H1 (cell line): ENCODE results near the gene CHP2. TPM values are rescaled to one million over a fixed set of nuclear protein-coding genes. Genes with fewer than 3 reads are reported as not detected.

Experiments used
- CTCF ChIA-PET: fragments of 300-600 bp; sonication (Branson Sonifier 250); formaldehyde crosslinking; loops from one replicate; lab custom pipeline; 2021; ENCODE audit not compliant: partially characterized antibody; lab: Charles Lee
- POLR2A ChIA-PET: fragments of 300-600 bp; sonication (Branson Sonifier 250); formaldehyde crosslinking; loops from one replicate; lab custom pipeline; 2021; ENCODE audit warnings: inconsistent platforms; ENCODE audit not compliant: partially characterized antibody; lab: Charles Lee
- DNase-seq, 2 experiments: peaks; one replicate each; pipeline versions ENCODE4 v3.0.0 to v3.0.0-alpha.2; 2010 to 2022; ENCODE audit warnings: low spot score in 2 of 2, low read depth in 1 of 2, mixed read lengths in 1 of 2
- FAIRE-seq: peaks from 2 replicates; lab custom pipeline; 2011; peaks lifted over from hg19 to GRCh38; lab: Jason Lieb, UNC
- H2AFZ ChIP-seq: 2 replicates; pipeline ENCODE4 v1.8.1; 2012; ENCODE audit warnings: low read length, inconsistent platforms
- H2AK5ac ChIP-seq: 2 replicates; pipeline ENCODE4 v1.6.1; 2013; ENCODE audit warnings: low read depth, low read length
- H2BK120ac ChIP-seq: replicated peaks from 2 replicates; pipeline ENCODE3; 2013; ENCODE audit warnings: low read depth, low read length, inconsistent platforms
- H2BK12ac ChIP-seq: 2 replicates; pipeline ENCODE4 v1.6.1; 2013; ENCODE audit warnings: low read depth, low read length
- H2BK15ac ChIP-seq: 2 replicates; pipeline ENCODE4 v1.6.1; 2013; ENCODE audit warnings: low read length
- H2BK20ac ChIP-seq: 2 replicates; pipeline ENCODE4 v1.6.1; 2013; ENCODE audit warnings: low read length
- H2BK5ac ChIP-seq: 2 replicates; pipeline ENCODE4 v1.6.1; 2013; ENCODE audit warnings: low read depth, low read length
- H3K14ac ChIP-seq: 2 replicates; pipeline ENCODE4 v1.6.1; 2013; ENCODE audit warnings: inconsistent platforms; ENCODE audit not compliant: insufficient read length
- H3K18ac ChIP-seq: 2 replicates; pipeline ENCODE4 v1.6.1; 2013; ENCODE audit warnings: low read length; ENCODE audit errors: extremely low read depth
- H3K23ac ChIP-seq: 2 replicates; pipeline ENCODE4 v1.6.1; 2013; ENCODE audit warnings: inconsistent platforms; ENCODE audit not compliant: insufficient read length
- H3K23me2 ChIP-seq: 2 replicates; pipeline ENCODE4 v1.6.1; 2013; ENCODE audit warnings: low read depth, low read length
- H3K27ac ChIP-seq: 2 replicates; pipeline ENCODE4 v1.6.1; 2011; ENCODE audit warnings: low read depth, low read length, inconsistent platforms
- H3K27me3 ChIP-seq, 4 experiments: replicated peaks in 1 of 4; 1 replicate in 1 of 4; 2 replicates in 3 of 4; pipeline versions ENCODE4 v1.6.1 to v1.8.1; 2011 to 2013; ENCODE audit warnings: low read length in 3 of 4, mild to moderate bottlenecking in 3 of 4, inconsistent platforms in 2 of 4, mixed read lengths in 2 of 4, moderate library complexity in 1 of 4; ENCODE audit not compliant: control insufficient read depth in 3 of 4, insufficient read depth in 3 of 4; ENCODE audit errors: extremely low read depth in 1 of 4
- H3K36me3 ChIP-seq, 4 experiments: 2 replicates each; pipeline versions ENCODE4 v1.6.1 to v1.8.1; 2011 to 2013; ENCODE audit warnings: mild to moderate bottlenecking in 4 of 4, low read length in 3 of 4, moderate library complexity in 2 of 4, control low read depth in 1 of 4, inconsistent platforms in 1 of 4; ENCODE audit not compliant: insufficient read depth in 4 of 4, control insufficient read depth in 2 of 4
- H3K4ac ChIP-seq: replicated peaks from 2 replicates; pipeline ENCODE3; 2013; ENCODE audit warnings: low read length, low read depth, mixed read lengths, inconsistent platforms; ENCODE audit not compliant: insufficient read length
- H3K4me1 ChIP-seq, 4 experiments: replicated peaks in 1 of 4; 1 replicate in 1 of 4; 2 replicates in 3 of 4; pipeline versions ENCODE4 v1.6.1 to v1.8.1; 2011 to 2013; ENCODE audit warnings: low read length in 3 of 4, inconsistent platforms in 2 of 4, mixed read lengths in 1 of 4; ENCODE audit not compliant: insufficient read depth in 4 of 4, control insufficient read depth in 3 of 4
- H3K4me2 ChIP-seq, 2 experiments: 2 replicates each; pipeline versions ENCODE4 v1.6.1 to v1.8.1; 2011 to 2013; ENCODE audit warnings: low read depth in 2 of 2, low read length in 2 of 2, control low read depth in 1 of 2, inconsistent platforms in 1 of 2, mild to moderate bottlenecking in 1 of 2; ENCODE audit not compliant: insufficient read depth in 1 of 2
- H3K4me3 ChIP-seq, 4 experiments: fragments of 200-600, 300-600 bp in 1 of 4; sonication (generic), shearing (Covaris generic), sonication (Bioruptor Twin) in 1 of 4; 2 replicates each; pipeline versions ENCODE4 v1.5.1 to v1.8.1; 2011 to 2016; ENCODE audit warnings: low read length in 4 of 4, low read depth in 3 of 4, control low read depth in 2 of 4, inconsistent platforms in 2 of 4, mild to moderate bottlenecking in 2 of 4, mixed read lengths in 1 of 4, moderate library complexity in 1 of 4; ENCODE audit not compliant: insufficient read depth in 2 of 4; ENCODE audit errors: extremely low read depth in 1 of 4
- H3K56ac ChIP-seq: replicated peaks from 2 replicates; pipeline ENCODE3; 2013; ENCODE audit warnings: low read depth, mild to moderate bottlenecking, mixed read lengths, low read length, inconsistent platforms; ENCODE audit not compliant: insufficient read length
- H3K79me1 ChIP-seq: 2 replicates; pipeline ENCODE4 v1.6.1; 2013; ENCODE audit warnings: low read depth, low read length, control low read depth
- H3K79me2 ChIP-seq, 2 experiments: 2 replicates each; pipeline versions ENCODE4 v1.6.1 to v1.8.1; 2012 to 2013; ENCODE audit warnings: low read length in 2 of 2, mild to moderate bottlenecking in 2 of 2, inconsistent platforms in 1 of 2; ENCODE audit not compliant: insufficient read depth in 2 of 2, control insufficient read depth in 1 of 2
- H3K9ac ChIP-seq, 4 experiments: replicated peaks in 1 of 4; 1 replicate in 1 of 4; 2 replicates in 3 of 4; pipeline versions ENCODE4 v1.6.1 to v1.8.1; 2011 to 2013; ENCODE audit warnings: low read depth in 3 of 4, low read length in 3 of 4, control low read depth in 2 of 4, mild to moderate bottlenecking in 2 of 4, moderate library complexity in 2 of 4, inconsistent platforms in 1 of 4; ENCODE audit errors: extremely low read depth in 1 of 4
- H3K9me3 ChIP-seq, 2 experiments: 2 replicates each; pipeline versions ENCODE4 v1.6.1 to v1.8.1; 2012 to 2013; ENCODE audit warnings: mild to moderate bottlenecking in 2 of 2, moderate library complexity in 2 of 2, control low read depth in 1 of 2, inconsistent platforms in 1 of 2, low read depth in 1 of 2, low read length in 1 of 2, mixed read lengths in 1 of 2; ENCODE audit not compliant: insufficient read depth in 2 of 2
- H4K20me1 ChIP-seq, 2 experiments: replicated peaks in 1 of 2; 2 replicates each; pipeline versions ENCODE3 to v1.8.1; 2011 to 2013; ENCODE audit warnings: inconsistent platforms in 2 of 2, low read length in 2 of 2, mild to moderate bottlenecking in 1 of 2; ENCODE audit not compliant: insufficient read depth in 2 of 2, control insufficient read depth in 1 of 2
- H4K5ac ChIP-seq: 2 replicates; pipeline ENCODE4 v1.6.1; 2013; ENCODE audit warnings: low read length, low read depth, mixed read lengths, inconsistent platforms; ENCODE audit not compliant: insufficient read length
- H4K8ac ChIP-seq: 2 replicates; pipeline ENCODE4 v1.8.0; 2013; ENCODE audit warnings: mild to moderate bottlenecking, moderate library complexity, low read length, inconsistent platforms; ENCODE audit not compliant: insufficient read depth; ENCODE audit errors: extremely low read depth
- H4K91ac ChIP-seq: replicated peaks from 2 replicates; pipeline ENCODE3; 2013; ENCODE audit warnings: low read length, mixed read lengths, inconsistent platforms; ENCODE audit not compliant: insufficient read length
- BACH1 ChIP-seq: IDR thresholded peaks from 2 replicates; pipeline ENCODE4 v1.6.1; 2012; ENCODE audit warnings: low read length, improper control_type of control experiment
- BRCA1 ChIP-seq: IDR thresholded peaks from 2 replicates; pipeline ENCODE4 v1.6.1; 2012; ENCODE audit warnings: low read depth, low read length, improper control_type of control experiment
- CBX5 ChIP-seq: fragments of 300-800, 300-1000 bp; sonication (generic); IDR thresholded peaks from 2 replicates; pipeline ENCODE4 v1.7.1; 2016; ENCODE audit warnings: antibody characterized with exemption, low read length, low read depth
- KDM1A ChIP-seq: fragments of 200-600, 300-600 bp; sonication (generic); IDR thresholded peaks from 2 replicates; pipeline ENCODE4 v1.7.1; 2016; ENCODE audit warnings: mild to moderate bottlenecking, low read length, borderline replicate concordance
- KDM4A ChIP-seq: IDR thresholded peaks from one replicate; pipeline ENCODE4 v1.7.1; 2012; ENCODE audit warnings: low read depth, mild to moderate bottlenecking, moderate library complexity, low read length, inconsistent platforms; ENCODE audit not compliant: severe bottlenecking
- NRF1 ChIP-seq: IDR thresholded peaks from 2 replicates; pipeline ENCODE4 v1.6.1; 2011; ENCODE audit warnings: mild to moderate bottlenecking, low read depth, low read length, improper control_type of control experiment
- RBBP5 ChIP-seq: IDR thresholded peaks from 2 replicates; pipeline ENCODE4 v1.7.1; 2012; ENCODE audit warnings: low read depth, mild to moderate bottlenecking, inconsistent platforms, low read length, moderate library complexity, borderline replicate concordance
- SAP30 ChIP-seq: fragments of 300-600 bp; sonication (generic); IDR thresholded peaks from 2 replicates; pipeline ENCODE4 v1.7.1; 2012; ENCODE audit warnings: low read length, moderate library complexity, mild to moderate bottlenecking, inconsistent platforms; ENCODE audit not compliant: insufficient read depth, insufficient replicate concordance
- WGBS, 2 experiments: shearing (Covaris generic) in 1 of 2; methylation state at CpG; one replicate each; pipeline versions ENCODE4 v1.1.6 to v1.1.7; 2013 to 2015; ENCODE audit warnings: low lambda C conversion rate in 2 of 2, mixed read lengths in 2 of 2, inconsistent platforms in 1 of 2, low coverage in 1 of 2, missing lambda C conversion rate in 1 of 2; ENCODE audit not compliant: insufficient replicate concordance in 2 of 2, insufficient coverage in 1 of 2, insufficient read length in 1 of 2; ENCODE audit errors: extremely low coverage in 1 of 2, missing lambda C conversion rate in 1 of 2; 5-methylcytosine and 5-hydroxymethylcytosine counted together
- polyA plus RNA-seq, 7 experiments: library from polyadenylated mRNA; depleted of rRNA in 3 of 7; stranded (reverse) in 5 of 7; unstranded in 2 of 7; fragments of >200 nt in 5 of 7; fragments of 200-250 nt in 2 of 7; gene quantifications; 1 replicate in 5 of 7; 2 replicates in 1 of 7; 4 replicates in 1 of 7; pipeline versions ENCODE4 v1.2.1 to v1.2.3, GENCODE V29; 2011 to 2013; ENCODE audit warnings: missing spikeins in 2 of 7, mixed read lengths in 2 of 7
- total RNA-seq: library from RNA; stranded (reverse); fragmentation: NEBNext Ultra II Directional; extraction: Animal tissue kit (Norgen Biotek cat#: 25700); gene quantifications from 2 replicates; pipeline ENCODE4 v1.2.1, GENCODE V29; 2021
- TF ChIP-seq, protein P1 (sequence below): IDR thresholded peaks from 2 replicates; pipeline ENCODE4 v1.6.1; 2012; ENCODE audit warnings: low read length, inconsistent platforms
- TF ChIP-seq, protein P2 (sequence below), 3 experiments: IDR thresholded peaks; 1 replicate in 2 of 3; 2 replicates in 1 of 3; pipeline versions ENCODE4 v1.5.1 to v1.6.1; 2011; ENCODE audit warnings: low read length in 3 of 3, mild to moderate bottlenecking in 3 of 3, inconsistent platforms in 2 of 3, low read depth in 1 of 3, moderate library complexity in 1 of 3; ENCODE audit not compliant: insufficient read depth in 1 of 3; ENCODE audit errors: control extremely low read depth in 1 of 3

The CHP2 gene
- total and polyA plus RNA-seq, 2 of the 8 experiments (the other 6 are each of a cell fraction or from before 2014, with no cell fraction given) = 1.3 to 1.6 TPM

DNA sequence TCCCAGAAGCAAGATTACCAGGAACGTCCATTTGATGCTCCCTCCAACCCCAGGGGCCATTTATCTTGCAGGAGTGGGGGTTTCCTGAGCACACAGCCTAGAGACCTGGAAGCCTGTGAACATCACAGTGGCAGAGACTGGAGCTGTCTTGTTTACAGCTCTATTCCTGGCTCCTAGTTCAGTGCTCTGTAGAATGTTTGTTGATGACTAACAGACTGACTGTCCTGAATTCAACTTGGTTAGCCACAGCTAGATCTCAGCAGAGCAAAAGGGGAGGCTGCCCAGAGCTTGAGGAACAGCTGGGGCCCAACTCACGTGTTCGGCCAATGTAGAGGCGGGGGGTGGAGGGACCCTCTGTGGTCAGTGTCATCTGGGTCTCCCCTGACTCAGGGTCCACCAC lies 48.4 kb upstream of the CHP2 start:
- no peak for FAIRE-seq
- Histone ChIP-seq H3K18ac (no peak overlapping the region), H3K4me1 (no peaks in the 10 kb centered on the region; a peak in 1 of 7 replicates), H2AFZ (no peak overlapping the region), H4K5ac (no peak overlapping the region), H3K4me2 (no peak overlapping the region), H3K36me3 (no peaks in the 10 kb centered on the region), H3K56ac (no peak overlapping the region), H2BK20ac (no peak overlapping the region), H4K91ac (no peak overlapping the region), H2BK120ac (no peak overlapping the region), H3K23me2 (no peaks in the 10 kb centered on the region), H3K23ac (no peak overlapping the region), H3K4me3 (no peak overlapping the region), H4K20me1 (no peaks in the 10 kb centered on the region), H3K14ac (no peak overlapping the region), H4K8ac (no peak overlapping the region), H2AK5ac (no peak overlapping the region), H3K9me3 (peaks cover 8% of the 10 kb centered on the region in 2 experiments; a peak in 2 of 4 replicates), H3K27me3 (no peaks in the 10 kb centered on the region), H2BK5ac (no peak overlapping the region), H3K27ac (no peak overlapping the region), H3K4ac (no peak overlapping the region), H3K9ac (no peak overlapping the region), H3K79me1 (no peaks in the 10 kb centered on the region), H2BK15ac (no peak overlapping the region), H3K79me2 (no peaks in the 10 kb centered on the region), H2BK12ac (no peak overlapping the region)
- ChIA-PET POLR2A (no interaction called here), CTCF (interaction anchor here (1.3 to 1.8 kb wide), 3 partner anchors 12 to 171 kb away, joined by 3 to 5 read pairs (median 4); partner anchors contain the start of gene PLK1)
- 83% methylated on average over 4 of the region's 4 CpGs; no CpG with 5 or more reads in 1 of the 2 experiments for WGBS, 2 experiments
- no peak for DNase-seq
- no peak for TF ChIP-seq SAP30
- TF ChIP-seq KDM4A = no peak
- no peak for TF ChIP-seq BRCA1
- no peak for TF ChIP-seq BACH1
- TF ChIP-seq CBX5 = no peak
- no peak for TF ChIP-seq KDM1A
- no peak for TF ChIP-seq NRF1
- no peak for TF ChIP-seq RBBP5
- TF ChIP-seq, protein P1, sequence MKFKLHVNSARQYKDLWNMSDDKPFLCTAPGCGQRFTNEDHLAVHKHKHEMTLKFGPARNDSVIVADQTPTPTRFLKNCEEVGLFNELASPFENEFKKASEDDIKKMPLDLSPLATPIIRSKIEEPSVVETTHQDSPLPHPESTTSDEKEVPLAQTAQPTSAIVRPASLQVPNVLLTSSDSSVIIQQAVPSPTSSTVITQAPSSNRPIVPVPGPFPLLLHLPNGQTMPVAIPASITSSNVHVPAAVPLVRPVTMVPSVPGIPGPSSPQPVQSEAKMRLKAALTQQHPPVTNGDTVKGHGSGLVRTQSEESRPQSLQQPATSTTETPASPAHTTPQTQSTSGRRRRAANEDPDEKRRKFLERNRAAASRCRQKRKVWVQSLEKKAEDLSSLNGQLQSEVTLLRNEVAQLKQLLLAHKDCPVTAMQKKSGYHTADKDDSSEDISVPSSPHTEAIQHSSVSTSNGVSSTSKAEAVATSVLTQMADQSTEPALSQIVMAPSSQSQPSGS = no peak
- TF ChIP-seq, protein P2, sequence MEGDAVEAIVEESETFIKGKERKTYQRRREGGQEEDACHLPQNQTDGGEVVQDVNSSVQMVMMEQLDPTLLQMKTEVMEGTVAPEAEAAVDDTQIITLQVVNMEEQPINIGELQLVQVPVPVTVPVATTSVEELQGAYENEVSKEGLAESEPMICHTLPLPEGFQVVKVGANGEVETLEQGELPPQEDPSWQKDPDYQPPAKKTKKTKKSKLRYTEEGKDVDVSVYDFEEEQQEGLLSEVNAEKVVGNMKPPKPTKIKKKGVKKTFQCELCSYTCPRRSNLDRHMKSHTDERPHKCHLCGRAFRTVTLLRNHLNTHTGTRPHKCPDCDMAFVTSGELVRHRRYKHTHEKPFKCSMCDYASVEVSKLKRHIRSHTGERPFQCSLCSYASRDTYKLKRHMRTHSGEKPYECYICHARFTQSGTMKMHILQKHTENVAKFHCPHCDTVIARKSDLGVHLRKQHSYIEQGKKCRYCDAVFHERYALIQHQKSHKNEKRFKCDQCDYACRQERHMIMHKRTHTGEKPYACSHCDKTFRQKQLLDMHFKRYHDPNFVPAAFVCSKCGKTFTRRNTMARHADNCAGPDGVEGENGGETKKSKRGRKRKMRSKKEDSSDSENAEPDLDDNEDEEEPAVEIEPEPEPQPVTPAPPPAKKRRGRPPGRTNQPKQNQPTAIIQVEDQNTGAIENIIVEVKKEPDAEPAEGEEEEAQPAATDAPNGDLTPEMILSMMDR (IDR thresholded peaks at IDR 0.05; ENCODE audit: control extremely low read depth in 1 of 3, insufficient read depth in 1 of 3, low read depth in 1 of 3, low read length in 3 of 3) = no peak
